Measurements from ENCODE around the gene MYDGF. TPM values are rescaled to one million over a fixed set of nuclear protein-coding genes. Genes with fewer than 3 reads are reported as not detected.
"Not testable (repeated sequence)": the region's sequence is repeated elsewhere in the genome, so short reads cannot be mapped to it uniquely, and the experiment has no call there.

MYDGF gene
- total RNA-seq, 4 donors from 2014 or later = 17.5 to 43.6 (median 28.3) TPM

- Histone ChIP-seq H3K27ac (no peak overlapping the region), H3K4me3 (no peak overlapping the region), H3K4me1 (no peaks in the 10 kb centered on the region), H3K9me3 (no peaks in the 10 kb centered on the region), H3K27me3 (no peaks in the 10 kb centered on the region), H3K36me3 (peaks cover 92% of the 10 kb centered on the region)
- no peak for DNase-seq (ENCODE audit: low spot score in 2 of 2)
- 92% methylated on average over 28 of the region's 45 CpGs for WGBS
- TF ChIP-seq POLR2AphosphoS5 (IDR thresholded peaks at IDR 0.05) (no peak), EP300 (IDR thresholded peaks at IDR 0.05) (no peak), CTCF (IDR thresholded peaks at IDR 0.05) (no peak), POLR2A (IDR thresholded peaks at IDR 0.05) (no peak)
Observed at GRCh38 chr19:4682417-4683200, 12.5 kb upstream of the MYDGF start.

DNA sequence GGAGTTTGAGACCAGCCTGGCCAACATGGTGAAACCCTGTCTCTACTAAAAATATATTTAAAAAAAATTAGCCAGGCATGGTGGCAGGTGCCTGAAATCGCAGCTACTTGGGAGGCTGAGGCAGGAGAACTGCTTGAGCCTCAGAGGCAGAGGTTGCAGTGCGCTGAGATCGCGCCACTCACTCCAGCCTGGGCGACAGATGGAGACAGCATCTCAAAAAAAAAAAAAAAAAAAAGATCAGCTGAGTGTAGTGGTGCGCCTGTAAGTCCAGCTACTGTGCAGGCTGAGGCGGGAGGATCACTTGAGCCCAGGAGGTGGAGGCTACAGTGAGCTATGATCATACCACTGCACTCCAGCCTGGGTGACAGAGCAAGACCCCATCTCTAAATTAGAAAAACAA is 9.9 kb upstream of the MYDGF start:
- peaks cover 88% of the 10 kb centered on the region for H3K36me3 ChIP-seq
- H3K4me3 ChIP-seq; DNase-seq (ENCODE audit: low spot score in 2 of 2); H3K27me3 ChIP-seq; H3K27ac ChIP-seq; H3K4me1 ChIP-seq; H3K9me3 ChIP-seq: not testable (repeated sequence)
- 96% methylated on average over 7 of the region's 7 CpGs for WGBS

DNA sequence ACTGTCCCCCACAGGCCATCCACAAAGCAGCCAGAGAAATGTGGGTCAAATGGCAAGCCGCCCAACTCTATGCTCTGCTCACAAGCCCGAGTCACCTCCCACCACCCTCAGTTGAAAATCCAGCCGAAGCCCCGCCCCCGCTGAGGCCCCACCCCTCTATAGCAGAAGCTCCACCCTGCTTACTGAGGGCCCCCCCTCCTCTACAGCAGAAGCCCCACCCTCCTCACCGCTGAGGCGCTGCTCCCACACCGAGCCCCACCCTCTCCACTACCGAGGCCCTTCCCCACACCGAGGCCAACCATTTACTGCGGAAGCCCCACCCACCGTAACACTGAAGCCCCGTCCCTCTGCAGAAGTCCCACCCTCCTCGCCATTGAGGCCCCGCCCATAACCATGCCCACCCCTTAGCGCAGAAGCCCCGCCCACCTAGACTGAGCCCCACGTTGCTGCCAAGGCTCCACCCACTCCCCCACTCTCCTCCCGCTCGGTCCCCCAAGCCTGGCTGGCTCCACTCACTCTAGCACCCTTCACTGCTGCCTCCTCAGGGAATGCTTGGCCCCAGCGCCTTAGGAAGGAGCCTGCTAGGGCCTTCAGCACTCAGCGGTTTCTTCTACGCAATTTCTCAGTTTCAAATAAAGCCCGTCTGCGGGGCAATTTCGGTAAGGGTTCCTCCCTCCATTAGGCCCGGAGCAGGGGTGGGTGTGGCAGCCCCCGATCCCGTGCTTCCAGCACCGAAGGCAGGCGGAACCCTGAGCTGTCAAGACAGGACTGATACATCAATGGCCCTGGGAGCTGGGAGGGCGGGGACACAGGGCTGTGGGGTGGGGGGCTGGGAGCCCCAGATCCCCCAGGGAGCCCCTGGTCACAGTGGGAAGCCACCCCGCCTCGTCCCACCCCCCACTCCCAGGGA is 9.0 kb upstream of the MYDGF start:
- WGBS = 61% methylated on average over 30 of the region's 34 CpGs

DNA sequence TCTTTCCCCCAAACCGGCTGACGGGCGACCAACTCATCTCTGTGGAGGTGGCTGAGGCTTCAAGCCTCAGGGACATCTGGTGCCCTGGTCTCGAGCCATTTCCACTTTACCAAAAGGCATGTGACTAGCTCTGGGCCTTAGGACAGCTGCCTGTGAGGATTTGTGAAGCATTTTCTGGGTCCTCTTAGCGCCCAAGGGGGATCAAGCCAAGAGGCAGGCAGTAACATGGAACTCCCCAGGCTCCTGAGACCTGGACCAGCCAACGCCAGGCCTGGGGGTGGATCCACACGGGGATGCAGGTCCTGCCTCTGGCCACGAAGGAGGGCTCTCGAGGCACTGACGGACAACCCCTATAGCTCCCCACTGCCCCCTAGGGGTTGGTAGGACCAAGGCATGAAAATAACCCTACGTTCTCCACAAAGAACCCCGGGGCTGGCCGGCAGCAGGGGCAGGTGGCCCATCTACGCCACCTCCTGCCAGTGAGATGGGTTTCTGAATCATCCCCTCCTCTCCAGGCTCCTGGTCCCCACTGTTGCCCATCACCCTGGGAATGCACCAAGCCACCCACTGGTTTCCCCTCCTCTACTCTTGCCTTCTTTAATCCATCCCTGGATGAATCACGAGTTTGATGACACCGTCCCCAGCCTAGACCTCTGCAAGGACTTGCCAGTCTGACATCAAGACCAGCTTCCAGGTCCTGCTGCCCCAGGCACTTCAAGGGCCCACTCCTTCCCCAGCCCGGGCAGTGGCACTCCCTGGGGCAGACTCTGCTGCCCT is 7.0 kb upstream of the MYDGF start:
- H3K9me3 ChIP-seq = no peaks in the 10 kb centered on the region
- 80% methylated on average over 7 of the region's 17 CpGs for WGBS
- H3K27me3 ChIP-seq = no peaks in the 10 kb centered on the region
- H3K27ac ChIP-seq = no peak overlapping the region
- TF ChIP-seq CTCF (IDR thresholded peaks at IDR 0.05) (peak in 1 of 2 donors; percentile 50), POLR2A (IDR thresholded peaks at IDR 0.05) (no peak)
- no peak overlapping the region for H3K4me3 ChIP-seq
- H3K4me1 ChIP-seq = no peaks in the 10 kb centered on the region
- no peak for DNase-seq (ENCODE audit: low spot score in 2 of 2)
- H3K36me3 ChIP-seq = peaks cover 60% of the 10 kb centered on the region

More for the DNA sequence above, 9.0 kb upstream of the MYDGF start:
- peaks cover 80% of the 10 kb centered on the region for H3K36me3 ChIP-seq
- no peak for TF ChIP-seq CTCF (IDR thresholded peaks at IDR 0.05)
- TF ChIP-seq EP300 (IDR thresholded peaks at IDR 0.05) = no peak
- no peak for TF ChIP-seq POLR2AphosphoS5 (IDR thresholded peaks at IDR 0.05)
- TF ChIP-seq POLR2A (IDR thresholded peaks at IDR 0.05) = no peak
- no peak for DNase-seq (ENCODE audit: low spot score in 2 of 2)
- H3K4me3 ChIP-seq = no peak overlapping the region
- H3K27me3 ChIP-seq = no peaks in the 10 kb centered on the region
- H3K27ac ChIP-seq = no peak overlapping the region
- no peaks in the 10 kb centered on the region for H3K9me3 ChIP-seq
- no peaks in the 10 kb centered on the region for H3K4me1 ChIP-seq

GRCh38 chr19:4675346-4675745 is 5.2 kb upstream of the MYDGF start:
- WGBS = 88% methylated on average over 13 of the region's 16 CpGs
- Histone ChIP-seq H3K27me3 (no peaks in the 10 kb centered on the region), H3K9me3 (no peaks in the 10 kb centered on the region), H3K4me1 (peaks cover 6% of the 10 kb centered on the region), H3K4me3 (no peak overlapping the region), H3K36me3 (peaks cover 43% of the 10 kb centered on the region), H3K27ac (no peak overlapping the region)
- no peak for DNase-seq (ENCODE audit: low spot score in 2 of 2)
- TF ChIP-seq POLR2A (IDR thresholded peaks at IDR 0.05) = no peak
- TF ChIP-seq EP300 (IDR thresholded peaks at IDR 0.05) = no peak
- no peak for TF ChIP-seq CTCF (IDR thresholded peaks at IDR 0.05)
- no peak for TF ChIP-seq POLR2AphosphoS5 (IDR thresholded peaks at IDR 0.05)

All from suprapubic skin (tissue), 4 donors.